ENCODE results near the gene AEBP2.
"Not testable (repeated sequence)": the region's sequence is repeated elsewhere in the genome, so short reads cannot be mapped to it uniquely, and the experiment has no call there.

AEBP2 gene

DNA sequence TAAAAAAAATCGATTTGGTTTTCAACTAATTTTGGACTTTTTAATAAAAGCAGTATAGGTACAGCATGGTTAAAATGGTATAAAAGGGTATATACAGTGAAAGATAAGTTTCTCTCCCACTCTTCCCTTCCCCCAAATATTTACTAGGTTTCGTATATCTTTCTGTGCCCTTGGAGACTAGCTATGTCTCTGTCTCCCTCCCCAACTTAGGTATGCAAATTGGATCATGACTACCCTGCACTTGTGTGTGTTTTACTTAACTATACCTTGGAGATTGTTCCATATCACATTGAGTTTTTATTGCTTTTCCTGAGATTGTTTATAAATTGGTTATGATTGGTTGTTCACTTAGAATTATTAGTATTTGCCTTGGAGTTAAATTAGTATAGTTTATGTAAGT is 19.4 kb downstream of the AEBP2 start:
- DNase-seq = no peak

- DNase-seq = no peak
Observed at GRCh38 chr12:19461999-19462398, 22.7 kb downstream of the AEBP2 start.

DNA sequence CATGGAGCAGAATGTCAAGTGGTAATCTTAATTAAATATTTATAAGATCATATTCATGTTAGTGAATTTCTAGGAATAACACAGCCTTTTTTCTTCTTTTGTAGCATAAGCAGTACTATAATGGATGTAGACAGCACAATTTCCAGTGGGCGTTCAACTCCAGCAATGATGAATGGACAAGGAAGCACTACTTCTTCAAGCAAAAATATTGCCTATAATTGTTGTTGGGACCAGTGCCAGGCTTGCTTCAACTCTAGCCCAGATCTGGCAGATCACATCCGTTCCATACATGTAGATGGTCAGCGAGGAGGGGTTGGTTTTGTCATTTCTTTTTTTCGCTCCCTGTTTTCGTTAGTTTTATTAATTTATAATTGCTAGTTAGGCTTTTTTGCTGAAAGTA is 23.1 kb downstream of the AEBP2 start:
- no peak for DNase-seq

GRCh38 chr12:19464192-19464580 is 24.9 kb downstream of the AEBP2 start:
- no peak for DNase-seq

- no peak for DNase-seq
Observed at GRCh38 chr12:19465711-19466110, 26.4 kb downstream of the AEBP2 start.

- no peak for DNase-seq
Observed at GRCh38 chr12:19474147-19474546, 34.9 kb downstream of the AEBP2 start.

DNA sequence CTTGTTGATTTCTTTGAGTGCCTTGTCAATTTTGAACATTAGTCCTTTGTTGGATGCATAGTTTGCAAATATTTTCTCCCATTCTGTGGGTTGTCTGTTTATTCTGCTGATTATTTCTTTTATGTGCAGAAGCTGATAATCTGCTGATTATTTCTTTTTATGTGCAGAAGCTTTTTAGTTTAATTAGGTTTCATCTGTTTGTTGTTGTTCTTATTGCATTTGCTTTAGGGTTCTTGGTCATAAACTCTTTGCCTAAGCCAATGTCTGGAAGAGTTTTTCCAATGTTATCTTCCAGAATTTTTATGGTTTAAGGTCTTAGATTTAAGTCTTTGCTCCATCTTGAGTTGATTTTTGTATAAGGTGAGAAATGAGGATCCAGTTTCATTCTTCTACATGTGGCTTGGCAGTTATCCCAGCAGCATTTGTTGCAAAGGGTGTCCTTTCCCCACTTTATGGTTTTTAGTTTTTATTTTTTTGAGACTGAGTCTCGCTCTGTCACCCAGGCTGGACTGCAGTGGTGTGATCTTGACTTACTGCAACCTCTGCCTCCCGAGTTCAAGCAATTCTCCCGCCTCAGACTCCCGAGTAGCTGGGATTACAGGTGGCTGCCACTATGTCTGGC is 36.7 kb downstream of the AEBP2 start:
- DNase-seq = not testable (repeated sequence)

- no peak for DNase-seq
Observed at GRCh38 chr12:19477071-19477470, 37.8 kb downstream of the AEBP2 start.

GRCh38 chr12:19480459-19480858 is 41.2 kb downstream of the AEBP2 start:
- no peak for DNase-seq

- no peak for DNase-seq
Observed at GRCh38 chr12:19482036-19482435, 42.7 kb downstream of the AEBP2 start.

DNA sequence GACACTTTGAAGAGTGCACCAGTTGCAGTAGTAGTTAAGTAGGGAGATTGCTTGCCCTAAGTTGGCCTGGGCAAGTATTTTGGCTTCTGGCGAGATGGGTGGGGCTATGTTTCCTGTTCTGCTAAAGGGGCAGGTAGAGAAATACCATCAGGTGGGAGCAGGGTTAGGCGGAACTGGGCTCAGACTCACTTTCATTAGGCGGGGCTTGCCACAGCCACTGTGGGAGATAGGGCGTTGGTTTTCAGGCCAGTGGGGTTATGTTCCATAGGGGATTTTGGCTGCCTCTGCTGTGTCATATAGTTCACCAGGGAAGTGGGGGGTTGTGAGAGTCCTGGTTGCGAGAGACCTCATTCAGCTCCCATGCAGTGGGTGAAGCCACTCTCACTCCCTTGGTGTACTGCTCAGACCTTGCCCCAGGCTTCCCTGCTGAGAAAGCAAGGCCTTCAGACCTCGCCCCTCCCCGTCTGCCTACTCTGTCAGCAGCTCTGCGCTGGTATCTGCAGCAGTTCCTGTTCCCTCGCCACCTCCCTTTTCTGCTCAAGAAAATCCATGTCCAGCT is 43.3 kb downstream of the AEBP2 start:
- DNase-seq = peak; percentile 25

DNA sequence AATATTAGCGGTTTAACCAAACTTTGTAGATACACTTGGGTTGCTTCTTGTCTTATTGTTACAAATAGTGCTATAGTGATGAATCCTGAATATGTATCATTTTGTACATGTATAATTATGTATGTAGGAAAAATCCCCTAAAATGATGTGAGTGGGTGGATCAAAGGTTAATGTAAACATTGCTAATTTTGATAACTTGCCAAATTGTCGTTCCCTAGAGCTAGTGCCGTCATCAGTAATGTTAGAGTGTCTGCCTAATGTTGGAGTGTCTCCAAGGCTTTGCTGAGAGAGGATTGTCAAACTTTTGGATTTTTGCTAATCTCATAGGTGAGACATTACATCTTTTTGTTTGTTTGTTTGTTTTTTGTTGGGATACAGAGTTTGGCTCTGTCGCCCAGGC is 44.4 kb downstream of the AEBP2 start:
- DNase-seq = no peak

DNA sequence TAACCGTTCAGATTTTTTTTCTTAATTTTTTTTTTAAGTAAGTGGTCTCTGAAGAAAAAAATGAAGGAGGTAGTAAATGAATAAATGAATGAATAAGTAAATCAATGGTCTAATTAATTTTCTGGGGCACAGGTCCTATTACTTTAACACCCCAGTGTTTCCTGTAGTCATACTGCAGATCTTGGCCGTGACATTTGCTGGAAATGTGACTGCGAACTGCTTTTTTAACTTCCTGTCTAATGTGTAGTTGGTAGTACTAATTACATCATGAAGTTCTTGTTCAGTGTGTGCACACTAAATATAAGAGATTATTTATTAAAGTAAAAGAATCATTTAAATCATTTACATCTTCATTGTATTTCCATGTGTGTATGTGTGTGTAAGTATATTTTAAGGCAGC is 45.4 kb downstream of the AEBP2 start:
- DNase-seq = no peak

- DNase-seq = no peak
Observed at GRCh38 chr12:19485240-19485639, 45.9 kb downstream of the AEBP2 start.

- no peak for DNase-seq
Observed at GRCh38 chr12:19489168-19489567, 49.9 kb downstream of the AEBP2 start.

- no peak for DNase-seq
Observed at GRCh38 chr12:19490908-19491307, 51.6 kb downstream of the AEBP2 start.

DNA sequence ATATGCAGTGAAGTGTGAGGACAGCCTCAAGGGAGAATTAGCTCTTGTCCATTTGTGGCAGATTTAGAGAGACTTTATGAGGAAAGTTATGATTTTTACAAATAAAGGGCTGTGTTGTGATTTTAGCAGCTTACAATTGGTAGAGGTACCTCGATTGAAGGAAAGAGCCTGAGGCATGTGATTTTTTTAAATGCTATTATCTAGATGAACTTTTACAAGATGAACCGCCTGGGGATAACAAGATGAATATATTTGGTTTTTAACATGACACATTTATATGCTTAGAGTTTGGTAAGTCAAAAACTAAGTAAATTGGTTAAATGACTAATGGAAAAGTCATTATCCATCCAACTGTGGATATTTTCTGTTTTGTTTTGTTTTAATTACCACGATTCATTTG is 52.6 kb downstream of the AEBP2 start:
- DNase-seq = no peak

GRCh38 chr12:19496219-19496878 is 57.1 kb downstream of the AEBP2 start:
- DNase-seq = no peak

DNA sequence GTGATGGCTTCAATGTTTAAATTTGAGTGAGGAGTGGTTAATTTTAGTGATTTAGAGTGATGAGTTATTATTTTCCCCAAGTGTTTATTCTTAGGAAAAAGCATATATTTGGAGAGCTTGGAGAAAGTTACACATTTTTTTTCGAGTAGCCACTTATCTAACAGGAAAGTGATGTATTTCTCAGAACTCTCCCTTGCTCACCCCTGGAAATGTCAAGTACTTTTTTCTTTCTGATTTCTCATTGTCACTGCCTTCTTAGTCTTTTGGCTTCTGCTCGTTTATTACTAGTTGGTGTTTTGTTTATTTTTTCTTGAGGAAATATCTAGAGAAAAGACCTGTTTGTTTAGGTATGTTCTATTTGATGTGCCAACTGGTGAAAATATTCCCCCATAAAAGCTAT is 58.8 kb downstream of the AEBP2 start:
- DNase-seq = no peak

DNA sequence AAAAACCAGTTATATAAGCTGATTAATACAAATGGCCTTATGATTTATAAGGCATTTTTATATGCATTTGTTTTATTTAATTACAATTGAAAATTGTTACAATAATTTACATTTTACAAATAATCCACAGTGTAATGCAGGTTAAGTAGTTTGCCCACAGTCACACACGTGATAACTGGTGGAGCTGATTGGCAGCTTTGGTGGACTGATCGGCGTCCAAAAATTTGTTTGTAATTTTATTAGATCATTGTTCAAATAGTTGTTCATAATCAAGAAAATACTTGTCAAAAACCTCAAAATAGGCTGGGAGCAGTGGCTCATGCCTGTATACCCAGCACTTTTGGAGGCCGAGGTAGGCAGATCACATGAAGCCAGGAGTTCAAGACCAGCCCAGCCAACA is 59.7 kb downstream of the AEBP2 start:
- DNase-seq = no peak

- DNase-seq = no peak
Observed at GRCh38 chr12:19506497-19506896, 67.2 kb downstream of the AEBP2 start.

- DNase-seq = no peak
Observed at GRCh38 chr12:19507823-19508222, 68.5 kb downstream of the AEBP2 start.

DNA sequence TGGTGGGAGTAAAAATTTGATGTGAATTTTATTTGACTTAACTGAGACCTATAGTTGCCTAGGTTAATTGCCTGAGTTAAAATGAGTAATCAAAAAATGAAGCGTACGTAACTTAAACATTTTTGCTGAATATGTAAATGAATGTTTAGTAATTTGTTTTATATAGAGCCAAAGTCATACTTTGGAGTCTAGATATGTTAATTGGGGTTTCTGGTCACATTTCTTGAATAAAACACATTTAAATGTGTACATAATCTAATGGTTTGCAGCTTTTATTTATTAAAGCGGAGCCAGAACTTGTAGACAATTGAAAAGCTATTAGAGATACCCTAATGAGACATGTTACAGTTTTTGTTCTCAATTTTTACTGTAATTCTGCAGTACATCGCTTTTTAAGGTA is 71.2 kb downstream of the AEBP2 start:
- no peak for DNase-seq

- DNase-seq = no peak
Observed at GRCh38 chr12:19515179-19515578, 75.9 kb downstream of the AEBP2 start.

DNA sequence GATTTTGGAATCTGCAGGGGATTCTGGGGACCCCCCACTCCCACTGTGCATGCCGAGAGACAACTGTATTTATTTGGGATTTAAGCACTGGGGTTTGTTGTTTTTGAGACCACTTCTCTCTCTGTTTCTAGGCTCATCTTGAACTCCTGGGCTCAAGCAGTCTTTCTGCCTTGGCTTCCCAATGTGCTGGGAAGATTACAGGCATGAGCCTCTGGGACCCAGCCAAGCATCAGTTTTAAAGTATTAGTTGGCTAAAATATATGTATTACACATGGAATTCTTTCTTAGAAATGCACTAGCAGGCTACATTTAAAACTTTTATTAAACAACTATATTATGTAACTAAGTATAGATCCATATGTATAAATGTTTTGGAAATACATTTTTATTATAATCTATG is 78.3 kb downstream of the AEBP2 start:
- no peak for DNase-seq
